Measurements from ENCODE around the gene CRTC3.

Gene CRTC3

DNA sequence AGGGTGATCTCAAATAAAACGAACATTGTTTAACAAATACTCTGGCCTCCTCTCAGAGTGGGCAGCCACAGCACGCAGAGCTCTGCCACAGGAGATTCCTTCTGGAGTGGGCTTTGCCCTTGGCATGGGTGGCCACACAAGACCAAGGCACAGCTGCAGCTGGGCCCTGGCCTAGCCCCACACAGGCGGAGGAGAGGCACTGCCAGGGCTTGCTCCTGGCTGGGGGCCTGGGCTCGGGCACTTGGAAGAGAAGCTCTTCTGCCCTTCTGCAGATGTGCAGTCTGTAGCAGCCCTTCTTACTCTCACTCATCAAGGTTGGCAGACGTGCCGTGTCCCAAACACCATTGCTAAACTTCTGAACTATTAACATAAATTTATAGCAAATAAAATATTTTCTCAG lies 67.2 kb downstream of the CRTC3 start:
- DNase-seq: no peak

DNA sequence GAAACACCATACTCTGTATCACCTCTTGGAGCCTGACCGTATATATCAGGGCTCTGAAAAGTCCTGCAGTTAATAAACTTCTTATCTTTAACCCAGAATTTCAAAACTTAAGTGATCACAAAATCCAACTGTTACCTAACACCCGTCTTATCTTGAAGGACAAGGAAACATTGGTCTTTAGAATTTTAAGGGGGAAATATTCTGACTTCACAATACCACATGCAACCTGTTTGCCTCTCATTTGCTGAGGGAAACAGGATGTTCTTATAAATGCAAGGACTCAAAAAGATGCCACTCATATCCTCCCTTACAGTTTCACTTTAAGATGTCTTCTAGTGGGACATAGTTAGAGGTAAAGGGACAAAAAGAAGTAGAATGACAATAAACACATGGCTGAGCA lies 67.9 kb downstream of the CRTC3 start:
- DNase-seq: no peak

DNA sequence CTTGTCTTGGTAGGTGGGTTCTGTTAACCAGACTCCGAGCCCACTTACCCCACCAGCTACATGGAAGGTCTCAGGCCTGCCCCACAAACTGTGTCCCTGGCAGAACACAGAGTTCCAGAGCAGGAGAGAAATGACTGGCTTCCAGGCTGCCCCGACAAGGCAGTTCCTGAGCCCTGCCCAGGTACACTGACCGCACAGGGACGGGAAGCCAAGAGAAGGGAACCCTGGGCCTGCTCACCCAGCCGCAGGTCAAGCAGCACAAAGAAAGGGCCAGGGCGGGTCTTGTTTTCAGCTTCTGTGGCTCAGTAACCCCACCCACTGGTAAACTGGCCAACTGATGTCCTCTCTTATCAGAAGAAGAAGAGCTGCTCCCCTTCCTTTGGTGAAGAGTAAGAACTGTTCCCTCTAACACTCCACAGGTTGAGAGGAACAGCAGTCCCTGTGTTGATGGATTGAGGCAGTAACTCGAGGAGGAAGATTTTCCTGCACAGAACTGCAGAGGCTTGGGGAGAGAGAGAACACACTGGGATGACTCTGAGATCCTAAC lies 68.4 kb downstream of the CRTC3 start:
- DNase-seq: no peak

DNA sequence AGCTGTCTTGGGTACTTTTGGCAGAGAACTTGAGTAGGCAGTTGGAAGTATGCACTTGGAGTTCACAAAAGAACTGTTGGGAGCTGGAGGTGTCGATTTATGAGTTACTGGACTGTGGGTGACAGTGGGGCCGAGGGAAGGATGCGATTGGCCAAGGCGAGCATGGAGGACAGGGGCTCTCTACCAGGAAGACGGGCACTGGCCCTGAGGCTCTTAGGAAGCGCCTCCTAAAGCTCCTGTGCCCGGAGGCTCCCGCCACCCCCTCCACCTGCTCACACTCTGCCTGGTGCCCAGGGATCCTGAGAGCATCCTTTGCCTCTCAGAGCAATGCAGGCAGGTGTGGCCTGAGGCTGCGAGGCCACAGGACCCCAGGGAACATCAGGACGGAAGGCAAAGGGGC lies 69.0 kb downstream of the CRTC3 start:
- no peak for DNase-seq

DNA sequence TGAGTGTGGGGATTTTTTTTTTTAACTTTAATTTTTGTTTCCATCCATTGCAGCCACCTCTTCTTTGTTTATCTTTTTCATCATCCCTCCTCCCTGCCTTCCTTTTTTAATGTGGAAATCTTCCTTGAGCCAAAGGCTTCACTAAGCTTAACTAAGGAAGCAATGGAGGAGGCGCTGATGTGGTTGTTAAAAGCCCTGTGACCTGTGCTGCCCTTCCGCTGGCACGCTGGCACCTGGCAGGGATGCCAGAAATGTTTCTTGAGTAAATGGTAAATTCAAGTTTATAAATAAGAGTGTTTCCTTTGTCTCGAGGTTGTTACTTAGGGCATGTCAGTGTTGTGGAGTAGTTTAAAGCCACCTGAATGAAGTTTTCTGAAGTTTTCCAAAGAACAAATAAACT lies 69.4 kb downstream of the CRTC3 start:
- DNase-seq: no peak

DNA sequence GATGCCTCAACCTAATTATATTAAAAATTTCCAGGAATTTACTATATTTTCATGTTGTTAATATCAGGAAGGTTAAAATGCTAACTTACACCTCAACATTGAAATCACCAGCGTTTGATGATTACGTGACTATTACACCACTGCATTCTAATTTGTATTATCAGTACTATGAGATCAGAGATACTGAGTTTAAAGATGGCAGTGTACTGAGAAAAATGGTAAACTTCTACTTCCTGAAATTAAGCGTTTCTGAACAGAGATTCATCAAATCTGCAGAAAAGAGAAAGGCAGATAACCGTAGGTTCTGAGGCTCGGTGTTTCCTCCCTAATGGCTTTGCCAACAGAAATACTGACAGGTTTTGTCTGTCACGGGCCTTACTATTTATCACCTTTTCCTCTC lies 69.9 kb downstream of the CRTC3 start:
- no peak for DNase-seq

DNA sequence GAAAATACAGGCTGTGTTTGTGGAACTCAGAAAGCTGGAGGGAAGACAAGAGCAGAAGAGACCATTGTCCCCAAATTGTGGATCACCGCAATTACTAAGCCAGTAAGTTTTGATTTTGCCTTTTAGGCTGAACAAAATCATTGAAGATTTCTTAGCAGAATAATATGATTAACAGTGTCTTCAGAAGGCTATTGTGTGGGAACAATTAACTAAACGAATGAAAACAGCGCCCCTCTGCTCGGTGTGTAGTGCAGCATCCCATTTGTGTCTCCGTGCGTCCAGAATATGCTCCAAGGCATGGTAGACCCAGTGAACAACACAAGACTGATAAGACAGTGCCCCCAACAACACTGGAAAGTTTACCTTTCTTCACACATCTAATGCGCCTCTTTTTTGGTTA lies 71.2 kb downstream of the CRTC3 start:
- DNase-seq: no peak

DNA sequence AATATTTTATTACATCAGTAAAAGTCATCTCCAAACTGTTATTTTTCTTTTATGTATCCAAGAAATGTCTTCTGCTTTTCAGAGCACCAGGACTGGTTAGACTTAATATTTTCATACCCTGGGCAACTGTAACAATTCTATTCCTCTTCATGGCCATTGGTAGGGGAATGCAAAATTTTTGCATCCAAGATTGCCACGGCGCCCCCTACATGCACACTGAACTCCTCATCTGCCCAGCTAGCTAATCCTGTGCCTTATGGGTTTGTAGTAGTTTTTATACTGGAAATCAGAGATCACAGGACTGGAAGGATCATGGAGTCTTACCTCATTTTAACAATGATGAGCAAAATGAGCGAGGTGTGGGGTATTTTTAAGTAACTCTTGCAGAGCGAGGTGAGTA lies 74.2 kb downstream of the CRTC3 start:
- peak; percentile 24 for DNase-seq

DNA sequence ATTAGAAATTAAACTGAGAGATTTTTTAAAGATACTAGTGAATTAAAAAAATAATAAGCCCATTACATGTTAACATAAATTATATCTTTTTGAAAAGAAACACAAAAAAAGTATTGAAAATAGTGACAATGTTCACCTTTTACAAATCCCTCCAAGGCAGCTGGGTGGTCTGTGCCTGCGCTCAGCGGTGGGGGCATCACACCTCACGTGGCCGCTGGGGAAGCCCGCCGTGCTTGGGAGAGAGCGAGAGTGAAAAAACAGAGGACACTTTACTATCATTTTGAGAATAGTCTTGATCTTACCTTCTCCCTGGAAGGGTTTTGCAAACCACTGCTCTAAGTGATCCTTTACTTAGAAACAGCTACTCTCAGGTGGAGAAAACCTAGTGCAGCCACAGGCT lies 76.9 kb downstream of the CRTC3 start:
- no peak for DNase-seq

DNA sequence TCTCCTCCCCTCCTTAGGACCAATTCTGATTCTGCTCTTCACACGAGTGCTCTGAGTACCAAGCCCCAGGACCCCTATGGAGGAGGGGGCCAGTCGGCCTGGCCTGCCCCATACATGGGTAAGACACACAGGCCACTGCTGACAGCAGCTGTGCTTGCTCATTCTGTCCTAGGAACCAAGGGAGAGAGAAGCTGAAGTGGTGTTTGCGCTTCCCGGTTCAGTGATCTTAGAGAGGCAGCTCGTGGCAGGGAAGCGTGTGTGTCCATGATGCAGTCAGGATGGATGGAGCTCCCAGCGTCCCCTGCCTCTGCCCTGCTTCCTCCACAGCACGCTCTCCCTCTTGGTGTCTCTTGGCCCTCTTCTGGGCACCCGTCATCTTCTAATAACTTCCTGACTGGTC lies 77.6 kb downstream of the CRTC3 start:
- no peak for DNase-seq

DNA sequence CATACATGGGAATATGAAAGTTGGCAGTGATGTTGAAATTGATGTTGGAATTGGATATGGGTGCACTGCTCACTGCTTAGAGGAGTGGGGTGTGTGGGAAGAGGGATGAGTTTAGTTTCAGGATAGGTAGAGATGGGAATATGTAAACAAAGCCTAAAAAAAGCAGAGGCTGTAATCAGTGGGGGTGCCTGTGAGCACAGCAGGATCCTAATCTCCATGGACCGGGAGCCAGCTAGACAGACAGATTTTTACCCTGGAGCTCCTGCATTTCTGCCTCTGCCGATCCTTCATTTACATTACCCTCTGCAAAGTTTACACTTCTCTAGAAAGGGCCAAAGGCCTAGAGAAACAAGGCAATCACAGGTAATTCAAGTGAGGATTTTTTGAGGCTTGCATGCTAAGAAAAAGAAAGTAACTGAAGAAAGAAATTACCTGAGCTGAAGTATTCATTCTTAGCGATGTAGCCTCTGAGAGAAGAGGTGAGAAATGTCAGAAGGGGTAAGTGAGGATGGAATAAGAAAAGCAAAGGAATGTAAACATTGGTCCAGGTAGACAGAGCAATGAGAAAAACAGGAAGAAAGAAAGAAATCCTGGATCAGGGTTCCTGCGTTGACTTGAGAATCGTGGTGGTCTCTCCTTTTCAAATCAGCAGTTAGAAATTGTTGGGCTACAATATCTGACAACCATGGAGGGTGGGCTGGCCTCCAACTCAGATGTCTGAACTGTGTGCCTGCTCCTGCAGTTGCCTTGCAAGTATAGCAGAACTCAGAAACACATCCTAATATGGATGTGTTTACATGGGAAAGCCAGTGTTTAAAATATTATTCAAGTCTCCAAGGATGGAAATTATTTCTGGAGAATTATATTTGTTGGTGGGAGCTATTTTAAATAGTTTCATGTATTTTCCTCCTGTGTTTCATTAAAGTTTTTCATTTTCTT lies 79.8 kb downstream of the CRTC3 start:
- no peak for DNase-seq

DNA sequence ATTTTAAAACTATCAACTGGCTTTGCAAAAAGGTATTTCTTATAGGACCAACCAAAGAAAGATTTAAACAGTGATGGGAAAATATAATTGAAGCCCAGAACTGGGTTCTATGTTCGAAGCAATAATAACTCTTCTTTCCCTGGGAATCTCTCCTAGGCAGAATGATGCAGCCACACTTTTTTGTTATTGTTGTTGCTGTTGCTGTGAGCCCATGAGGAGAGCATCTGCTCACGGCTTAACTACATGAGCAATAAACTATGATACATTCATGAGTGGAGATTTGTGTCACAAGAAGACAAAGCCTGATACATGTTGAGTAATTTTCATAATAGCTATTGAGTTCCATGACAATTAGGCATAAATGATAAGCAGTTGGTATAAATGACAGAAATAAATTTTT lies 80.5 kb downstream of the CRTC3 start:
- no peak for DNase-seq

DNA sequence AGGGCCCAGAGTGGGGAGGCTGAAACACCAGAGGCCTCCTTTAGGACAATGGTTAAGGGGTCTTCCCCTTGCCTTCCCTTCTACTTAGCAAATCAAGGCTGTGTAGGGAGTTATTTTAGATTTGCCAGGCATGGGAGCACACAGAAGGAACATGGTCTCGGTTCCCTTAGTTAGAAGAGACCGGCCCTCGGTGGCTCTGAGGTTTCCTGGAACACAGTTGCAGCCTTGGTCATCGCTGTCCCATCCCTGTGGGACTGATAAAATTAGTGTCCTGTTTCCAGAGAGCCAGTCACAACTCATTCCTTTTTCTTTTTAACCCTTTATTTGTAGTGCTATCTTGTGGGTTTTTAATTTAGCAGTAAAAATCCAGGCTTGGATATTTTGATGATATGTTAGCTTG lies 81.4 kb downstream of the CRTC3 start:
- DNase-seq: no peak

DNA sequence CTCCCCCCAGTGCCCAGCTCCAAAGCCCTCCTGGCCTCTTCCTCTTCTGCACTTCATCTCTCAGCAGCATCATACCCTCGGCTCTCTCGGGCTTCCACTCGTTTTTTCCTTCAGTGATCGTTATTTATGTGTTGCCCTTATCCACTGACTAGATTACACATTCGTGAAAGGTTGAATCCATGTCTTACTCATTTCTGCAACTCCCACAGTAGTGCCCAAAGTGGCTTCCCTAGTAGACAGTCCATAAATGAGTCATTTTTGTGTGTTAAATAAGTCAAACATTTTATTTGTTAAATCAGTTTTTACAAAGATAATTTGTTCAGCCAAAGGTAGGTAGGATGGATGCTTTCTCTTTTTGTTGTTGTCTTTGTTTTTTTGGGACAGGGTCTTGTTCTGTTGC lies 87.4 kb downstream of the CRTC3 start:
- DNase-seq: no peak

DNA sequence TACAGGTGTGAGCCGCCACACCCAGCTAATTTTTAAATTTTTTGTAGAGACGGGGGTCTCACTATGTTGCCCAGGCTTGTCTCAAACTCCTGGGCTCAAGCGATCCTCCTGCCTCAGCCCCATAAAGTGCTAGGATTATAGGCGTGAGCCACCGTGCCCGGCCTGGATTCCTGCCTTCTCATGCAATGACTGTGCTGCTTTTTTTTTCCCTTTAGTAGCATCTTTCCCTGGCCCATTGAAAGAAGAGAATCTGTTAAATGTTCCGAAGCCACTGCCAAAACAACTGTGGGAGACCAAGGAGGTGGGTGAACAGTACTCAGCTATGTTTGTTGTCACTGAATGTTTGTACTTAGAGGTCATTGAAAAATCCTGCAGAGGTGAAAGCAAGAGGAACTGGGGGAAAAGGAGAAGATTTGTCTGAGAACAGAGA lies 88.0 kb downstream of the CRTC3 start:
- DNase-seq: no peak

DNA sequence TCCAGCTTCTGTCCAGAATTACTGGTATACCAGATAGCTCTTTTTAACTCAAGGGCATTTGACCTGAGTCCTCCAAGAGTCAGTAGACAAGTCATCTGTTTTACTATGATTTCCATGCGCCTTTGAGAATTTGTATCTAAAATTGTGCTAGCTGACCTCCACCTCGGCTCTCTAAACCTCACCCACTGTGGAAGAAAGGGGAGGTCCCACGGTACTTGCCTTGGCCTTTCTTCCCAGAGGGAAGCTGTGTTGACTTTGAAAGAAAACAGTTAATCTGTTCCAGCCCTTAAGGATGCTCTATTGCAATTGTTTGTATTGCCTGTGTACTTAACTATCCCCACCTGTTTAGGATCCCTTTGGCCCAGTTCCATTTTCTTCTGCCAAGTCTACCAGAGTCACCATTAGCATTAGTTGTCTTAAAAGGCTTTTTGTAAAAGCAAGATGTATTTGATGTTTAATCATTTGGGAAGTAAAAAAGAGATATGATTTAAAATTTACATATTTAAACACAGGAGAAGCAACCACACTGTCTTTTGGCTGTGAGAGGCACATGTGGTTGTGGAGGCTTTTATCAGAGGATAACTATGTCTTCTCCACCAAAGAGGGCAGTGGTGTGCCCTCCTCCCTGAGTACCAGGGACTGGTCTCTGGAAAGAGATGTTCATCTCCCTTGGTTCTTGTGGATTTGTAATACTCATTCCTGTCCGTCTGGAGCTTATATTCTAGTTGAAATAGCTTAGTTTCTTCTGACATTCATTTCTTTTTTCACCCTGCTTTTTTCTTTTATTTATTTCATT lies 88.8 kb downstream of the CRTC3 start:
- no peak for DNase-seq

DNA sequence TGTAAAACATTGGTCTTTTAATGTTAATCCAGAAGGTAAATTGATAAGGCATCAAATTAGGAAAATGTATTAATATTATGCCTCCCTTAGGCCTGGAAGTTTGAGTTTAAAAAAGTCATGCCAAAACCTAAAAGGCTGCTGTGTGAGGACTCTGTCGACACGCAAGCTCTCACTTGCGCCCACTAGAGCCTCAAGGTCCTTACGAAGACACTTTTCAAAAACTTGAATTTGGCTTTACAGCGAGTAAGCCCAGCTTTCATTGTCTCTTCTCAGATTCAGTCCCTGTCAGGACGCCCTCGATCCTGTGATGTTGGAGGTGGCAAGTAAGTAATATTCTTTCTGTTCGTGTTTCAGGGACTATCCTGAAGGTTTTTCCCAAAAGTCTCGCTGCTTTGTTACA lies 89.7 kb downstream of the CRTC3 start:
- DNase-seq: no peak

DNA sequence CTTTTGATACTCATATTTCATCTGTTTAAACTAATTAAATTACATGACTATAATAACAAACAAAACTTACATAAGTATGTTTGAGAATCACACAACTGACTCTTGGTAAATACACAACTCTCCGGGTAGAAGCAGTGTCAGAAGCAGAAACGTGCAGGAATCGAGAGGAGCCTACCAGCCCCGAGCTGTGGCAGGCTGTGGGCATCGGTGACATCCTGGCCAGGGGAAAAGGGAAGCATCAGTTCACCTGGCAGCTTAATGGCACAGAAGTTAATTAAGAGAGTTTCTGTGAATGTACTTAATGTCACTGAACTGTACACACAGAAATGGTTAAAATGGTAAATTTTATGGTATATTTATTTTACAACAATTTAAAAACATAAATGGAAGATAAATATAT lies 90.2 kb downstream of the CRTC3 start:
- DNase-seq: no peak

DNA sequence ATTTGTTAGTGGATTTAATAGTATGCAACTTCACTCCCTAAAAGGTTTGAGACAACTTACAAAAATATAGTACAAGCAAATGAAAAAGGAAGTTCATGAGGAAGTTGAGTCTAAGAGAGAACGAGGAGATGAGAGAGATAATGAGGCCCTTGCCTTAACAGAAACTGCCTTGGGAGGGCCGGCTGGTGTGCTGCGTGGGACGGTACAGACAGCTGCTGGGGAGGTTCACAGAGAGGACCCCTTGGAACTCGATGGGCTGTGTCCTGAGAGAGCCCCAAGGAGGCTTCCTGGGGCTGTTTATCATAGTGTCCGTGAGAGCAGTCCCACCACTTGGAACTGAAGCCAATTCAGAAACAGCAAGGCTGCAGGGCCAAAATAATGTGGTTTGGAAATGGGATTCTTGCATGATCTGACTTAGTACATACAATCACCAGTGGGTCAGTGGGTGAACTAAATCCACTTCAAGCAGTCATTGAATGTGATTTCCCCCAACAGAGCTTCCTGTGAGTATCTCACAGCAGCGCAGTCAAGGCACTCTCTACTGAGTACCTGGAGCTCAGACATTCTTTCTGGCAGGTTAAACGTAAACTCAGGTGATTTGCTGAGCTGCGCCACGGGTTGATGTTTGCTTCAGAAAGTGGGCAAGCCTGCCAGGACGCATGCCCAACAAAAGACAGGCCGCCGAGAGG lies 90.8 kb downstream of the CRTC3 start:
- no peak for DNase-seq

DNA sequence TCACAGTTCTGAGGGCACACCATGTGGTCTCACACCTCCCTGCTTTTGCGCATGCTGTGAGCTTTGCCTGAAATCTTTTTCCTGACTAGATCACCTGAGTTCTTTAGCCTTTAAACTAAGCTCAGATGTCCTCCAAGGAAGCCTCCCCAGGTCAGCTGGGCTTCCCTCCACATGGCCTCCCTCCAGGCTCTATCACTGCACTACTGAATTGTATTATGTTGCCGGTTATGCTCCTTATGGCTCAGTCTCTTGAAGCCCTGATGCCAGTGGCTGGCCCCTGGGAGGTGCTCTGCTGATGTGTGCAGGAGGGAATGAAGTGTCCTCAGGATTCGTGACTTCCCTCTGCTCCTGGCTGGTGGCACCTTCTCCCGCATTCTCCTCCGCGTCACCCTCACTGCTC lies 94.1 kb downstream of the CRTC3 start:
- DNase-seq: no peak

DNA sequence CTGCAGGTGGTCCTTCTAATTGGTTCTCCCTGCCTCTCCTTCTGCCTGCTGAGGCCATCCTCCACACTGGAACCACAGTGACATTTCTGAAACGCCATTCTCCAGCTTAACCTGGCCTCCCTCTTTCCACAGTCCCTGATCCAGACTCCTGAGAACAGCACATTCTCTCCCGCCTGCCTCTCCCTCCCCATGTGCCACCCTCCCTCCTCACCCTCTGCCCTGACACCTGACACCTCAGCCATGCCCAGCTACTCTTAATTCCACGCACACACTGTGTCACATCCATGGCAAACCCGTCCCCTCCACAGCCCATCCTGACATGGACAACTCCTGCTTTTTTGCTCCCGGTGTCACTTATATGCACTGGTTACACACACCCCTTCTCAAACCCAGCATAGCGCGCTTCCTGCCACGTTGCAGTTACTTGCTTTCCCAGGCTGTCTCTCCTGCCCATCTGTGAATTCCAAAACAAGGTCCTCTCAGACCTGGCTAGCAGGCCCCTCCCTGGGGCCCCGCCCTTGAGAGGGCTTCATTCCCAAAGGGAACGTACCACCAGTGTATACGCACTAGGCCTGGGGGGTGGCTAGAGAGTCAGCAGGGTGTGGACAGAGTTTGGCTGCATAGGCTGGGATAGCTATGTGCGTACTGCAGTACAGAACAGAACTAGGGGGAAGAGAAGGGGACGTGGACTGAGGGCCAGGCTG lies 94.7 kb downstream of the CRTC3 start:
- no peak for DNase-seq

DNA sequence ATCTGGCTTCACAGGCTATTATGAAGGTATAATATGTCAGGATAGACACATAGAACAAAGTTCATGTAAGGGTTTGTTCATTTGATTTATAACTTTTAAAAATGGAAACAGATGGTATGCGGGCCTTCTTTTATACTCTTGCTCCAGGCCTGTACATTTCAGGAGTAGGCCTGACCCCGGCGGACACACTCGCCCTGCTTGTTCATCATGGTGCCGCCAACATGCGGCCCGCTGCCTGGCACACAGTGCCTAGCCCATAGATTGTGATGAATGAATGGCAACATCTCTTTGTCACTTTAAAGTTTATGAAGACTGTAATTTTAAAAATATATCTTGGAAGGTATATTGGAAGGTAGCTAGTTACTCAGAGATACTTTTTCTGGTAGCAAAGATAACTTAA lies 95.3 kb downstream of the CRTC3 start:
- DNase-seq: no peak

DNA sequence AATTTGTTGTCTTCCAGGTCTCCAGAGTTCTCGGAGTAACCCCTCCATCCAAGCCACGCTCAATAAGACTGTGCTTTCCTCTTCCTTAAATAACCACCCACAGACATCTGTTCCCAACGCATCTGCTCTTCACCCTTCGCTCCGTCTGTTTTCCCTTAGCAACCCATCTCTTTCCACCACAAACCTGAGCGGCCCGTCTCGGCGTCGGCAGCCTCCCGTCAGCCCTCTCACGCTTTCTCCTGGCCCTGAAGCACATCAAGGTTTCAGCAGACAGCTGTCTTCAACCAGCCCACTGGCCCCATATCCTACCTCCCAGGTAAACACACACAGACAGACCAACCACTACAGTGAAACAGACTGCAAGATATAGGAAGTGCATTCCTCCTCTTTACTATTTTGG lies 99.5 kb downstream of the CRTC3 start:
- no peak for DNase-seq

Data from activated CD4-positive, alpha-beta T cell treated with anti-CD3 and anti-CD28 coated beads for 1 hour (primary cell).